DND-41 (cell line): Measurements from ENCODE around the gene ZFAND6.
"Not testable (repeated sequence)": the region's sequence is repeated elsewhere in the genome, so short reads cannot be mapped to it uniquely, and the experiment has no call there.

Experiments
- CTCF ChIP-seq: IDR thresholded peaks from 2 replicates; pipeline ENCODE4 v1.5.1; 2012; ENCODE audit warnings: borderline replicate concordance, low read length, moderate library complexity, mild to moderate bottlenecking; ENCODE audit not compliant: poor library complexity, severe bottlenecking; ENCODE audit errors: extremely low read depth
- EZH2 ChIP-seq: IDR thresholded peaks from 3 replicates; pipeline ENCODE4 v1.6.1; 2012; ENCODE audit warnings: borderline replicate concordance, low read depth, mild to moderate bottlenecking, moderate library complexity, low read length, inconsistent platforms; ENCODE audit not compliant: severe bottlenecking

GRCh38 chr15:80155378-80156175 lies 96.1 kb downstream of the ZFAND6 start:
- TF ChIP-seq CTCF, EZH2: not testable (repeated sequence)
